Liver (tissue), 9 donors: ENCODE measurements around the gene MOCS3. TPM values are rescaled to one million over a fixed set of nuclear protein-coding genes. Genes with fewer than 3 reads are reported as not detected.

Experiments
- DNase-seq: peaks from one replicate; pipeline ENCODE4 v3.0.0-alpha.2; 2017; ENCODE audit warnings: low spot score
- H3K27ac ChIP-seq, 2 donors: one replicate each; pipeline ENCODE4 v1.7.0; 2013; ENCODE audit warnings: inconsistent platforms in 2 of 2, low read length in 2 of 2, control low read depth in 1 of 2, low read depth in 1 of 2, mild to moderate bottlenecking in 1 of 2
- H3K27me3 ChIP-seq, 4 donors: one replicate each; pipeline versions ENCODE4 v1.6.1 to v1.7.0; 2013; ENCODE audit warnings: low read length in 3 of 4, inconsistent platforms in 1 of 4, mild to moderate bottlenecking in 1 of 4, moderate library complexity in 1 of 4; ENCODE audit not compliant: control insufficient read depth in 4 of 4, insufficient read depth in 4 of 4
- H3K36me3 ChIP-seq, 4 donors: one replicate each; pipeline versions ENCODE4 v1.6.1 to v1.7.0; 2013; ENCODE audit warnings: low read length in 3 of 4, mild to moderate bottlenecking in 3 of 4, low read depth in 1 of 4, moderate library complexity in 1 of 4; ENCODE audit not compliant: control insufficient read depth in 4 of 4, insufficient read depth in 3 of 4
- H3K4me1 ChIP-seq, 4 donors: one replicate each; pipeline versions ENCODE4 v1.6.1 to v1.7.0; 2013; ENCODE audit warnings: low read length in 3 of 4, mild to moderate bottlenecking in 3 of 4, moderate library complexity in 1 of 4; ENCODE audit not compliant: control insufficient read depth in 4 of 4, insufficient read depth in 4 of 4
- H3K4me3 ChIP-seq, 3 donors: one replicate each; pipeline versions ENCODE4 v1.6.1 to v1.7.0; 2013; ENCODE audit warnings: low read length in 3 of 3, control low read depth in 1 of 3, low read depth in 1 of 3, mild to moderate bottlenecking in 1 of 3
- H3K9ac ChIP-seq, 2 donors: one replicate each; pipeline ENCODE4 v1.7.0; 2013; ENCODE audit warnings: low read length in 2 of 2, mild to moderate bottlenecking in 2 of 2, moderate library complexity in 2 of 2, control low read depth in 1 of 2, low read depth in 1 of 2
- H3K9me3 ChIP-seq, 4 donors: one replicate each; pipeline versions ENCODE4 v1.6.1 to v1.7.0; 2013; ENCODE audit warnings: low read length in 3 of 4; ENCODE audit not compliant: control insufficient read depth in 4 of 4
- ATF3 ChIP-seq: IDR thresholded peaks from 2 replicates; pipeline ENCODE4 v1.6.1; 2016; ENCODE audit warnings: antibody characterized with exemption
- CTCF ChIP-seq: fragments of 150-350 bp; IDR thresholded peaks from 2 replicates; pipeline ENCODE4 v1.5.1; 2017; ENCODE audit warnings: improper control_type of control experiment, low read depth, low read length; ENCODE audit not compliant: missing input control
- EGR1 ChIP-seq, 2 donors: IDR thresholded peaks; 2 replicates each; pipeline ENCODE4 v1.6.1; 2016 to 2018; ENCODE audit warnings: antibody characterized with exemption in 2 of 2, low read depth in 2 of 2
- FOXA1 ChIP-seq: IDR thresholded peaks from 2 replicates; pipeline ENCODE4 v1.6.1; 2016; ENCODE audit warnings: antibody characterized with exemption
- FOXA2 ChIP-seq: IDR thresholded peaks from 2 replicates; pipeline ENCODE4 v1.6.1; 2016; ENCODE audit warnings: antibody characterized with exemption
- HNF4G ChIP-seq: IDR thresholded peaks from 2 replicates; pipeline ENCODE4 v1.6.1; 2016; ENCODE audit warnings: antibody characterized with exemption
- JUND ChIP-seq, 2 donors: IDR thresholded peaks; 2 replicates each; pipeline ENCODE4 v1.6.1; 2016; ENCODE audit warnings: antibody characterized with exemption in 2 of 2
- MAX ChIP-seq: IDR thresholded peaks from 2 replicates; pipeline ENCODE4 v1.6.1; 2016; ENCODE audit warnings: antibody characterized with exemption
- NR2F2 ChIP-seq: IDR thresholded peaks from 2 replicates; pipeline ENCODE4 v1.6.1; 2016; ENCODE audit warnings: antibody characterized with exemption
- RAD21 ChIP-seq, 2 donors: IDR thresholded peaks; 2 replicates each; pipeline ENCODE4 v1.6.1; 2016; ENCODE audit warnings: antibody characterized with exemption in 2 of 2, mild to moderate bottlenecking in 2 of 2
- RXRA ChIP-seq, 2 donors: IDR thresholded peaks; 2 replicates each; pipeline ENCODE4 v1.6.1; 2017 to 2018; ENCODE audit warnings: antibody characterized with exemption in 2 of 2, mild to moderate bottlenecking in 1 of 2
- SP1 ChIP-seq: IDR thresholded peaks from 2 replicates; pipeline ENCODE4 v1.6.1; 2018; ENCODE audit warnings: antibody characterized with exemption, mild to moderate bottlenecking
- YY1 ChIP-seq: IDR thresholded peaks from 2 replicates; pipeline ENCODE4 v1.6.1; 2016; ENCODE audit warnings: antibody characterized with exemption, mild to moderate bottlenecking
- ZBTB33 ChIP-seq: IDR thresholded peaks from 2 replicates; pipeline ENCODE4 v1.6.1; 2016; ENCODE audit warnings: antibody characterized with exemption
- WGBS: extraction: QIAGEN DNeasy Blood & Tissue Kit; methylation state at CpG from one replicate; pipeline ENCODE4 v1.1.7; 2013; 5-methylcytosine and 5-hydroxymethylcytosine counted together
- polyA plus RNA-seq, 2 donors: library from polyadenylated mRNA; stranded (reverse) in 1 of 2; unstranded in 1 of 2; fragments of 200-250 nt in 1 of 2; fragments of >200 nt in 1 of 2; fragmentation: Nextera tagmentation in 1 of 2; extraction: Ambion mirVana in 1 of 2; gene quantifications; one replicate each; pipeline versions ENCODE4 v1.2.1 to v1.2.3, GENCODE V29; 2013 to 2015
- total RNA-seq, 2 donors: library from RNA; depleted of rRNA; stranded (reverse); fragments of >200 nt; gene quantifications; one replicate each; pipeline ENCODE4 v1.2.3, GENCODE V29; 2014
- TF ChIP-seq, protein P1 (sequence below): IDR thresholded peaks from 2 replicates; pipeline ENCODE4 v1.6.1; 2016; ENCODE audit warnings: antibody characterized with exemption, mild to moderate bottlenecking
- donor health status: healthy.
- donor health status: healthy.
- donor health status: healthy.
- donor health status: healthy.
- donor health status: healthy.

The MOCS3 gene
- total and polyA plus RNA-seq, 4 donors: 1.7 to 4.3 (median 3.2) TPM

DNA sequence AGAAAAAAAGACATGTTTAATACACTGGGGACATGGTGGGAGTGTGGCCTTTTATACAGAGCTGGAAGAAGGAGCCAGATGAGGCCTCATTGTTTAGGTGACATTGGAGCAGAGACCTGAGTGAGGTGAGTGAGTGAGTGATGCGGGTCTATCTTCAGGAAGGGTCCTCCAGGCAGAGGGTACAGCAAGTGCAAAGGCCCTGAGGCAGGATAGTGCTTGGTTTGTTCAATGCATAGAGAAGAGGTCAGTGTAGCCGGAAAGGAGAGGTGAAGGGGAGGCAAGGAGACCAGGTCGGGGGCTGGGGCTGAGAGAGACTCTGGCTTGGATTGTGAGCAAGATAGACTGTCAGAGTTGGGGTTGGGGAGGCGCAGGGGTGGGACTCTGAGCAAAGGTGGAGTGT is 40.7 kb downstream of the MOCS3 start:
- H3K27me3 ChIP-seq: no peaks in the 10 kb centered on the region
- H3K4me1 ChIP-seq: no peaks in the 10 kb centered on the region
- 90% methylated on average over 4 of the region's 4 CpGs for WGBS
- no peak overlapping the region for H3K9ac ChIP-seq
- no peak for DNase-seq
- TF ChIP-seq, protein P1, sequence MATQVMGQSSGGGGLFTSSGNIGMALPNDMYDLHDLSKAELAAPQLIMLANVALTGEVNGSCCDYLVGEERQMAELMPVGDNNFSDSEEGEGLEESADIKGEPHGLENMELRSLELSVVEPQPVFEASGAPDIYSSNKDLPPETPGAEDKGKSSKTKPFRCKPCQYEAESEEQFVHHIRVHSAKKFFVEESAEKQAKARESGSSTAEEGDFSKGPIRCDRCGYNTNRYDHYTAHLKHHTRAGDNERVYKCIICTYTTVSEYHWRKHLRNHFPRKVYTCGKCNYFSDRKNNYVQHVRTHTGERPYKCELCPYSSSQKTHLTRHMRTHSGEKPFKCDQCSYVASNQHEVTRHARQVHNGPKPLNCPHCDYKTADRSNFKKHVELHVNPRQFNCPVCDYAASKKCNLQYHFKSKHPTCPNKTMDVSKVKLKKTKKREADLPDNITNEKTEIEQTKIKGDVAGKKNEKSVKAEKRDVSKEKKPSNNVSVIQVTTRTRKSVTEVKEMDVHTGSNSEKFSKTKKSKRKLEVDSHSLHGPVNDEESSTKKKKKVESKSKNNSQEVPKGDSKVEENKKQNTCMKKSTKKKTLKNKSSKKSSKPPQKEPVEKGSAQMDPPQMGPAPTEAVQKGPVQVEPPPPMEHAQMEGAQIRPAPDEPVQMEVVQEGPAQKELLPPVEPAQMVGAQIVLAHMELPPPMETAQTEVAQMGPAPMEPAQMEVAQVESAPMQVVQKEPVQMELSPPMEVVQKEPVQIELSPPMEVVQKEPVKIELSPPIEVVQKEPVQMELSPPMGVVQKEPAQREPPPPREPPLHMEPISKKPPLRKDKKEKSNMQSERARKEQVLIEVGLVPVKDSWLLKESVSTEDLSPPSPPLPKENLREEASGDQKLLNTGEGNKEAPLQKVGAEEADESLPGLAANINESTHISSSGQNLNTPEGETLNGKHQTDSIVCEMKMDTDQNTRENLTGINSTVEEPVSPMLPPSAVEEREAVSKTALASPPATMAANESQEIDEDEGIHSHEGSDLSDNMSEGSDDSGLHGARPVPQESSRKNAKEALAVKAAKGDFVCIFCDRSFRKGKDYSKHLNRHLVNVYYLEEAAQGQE: no peak
- TF ChIP-seq FOXA2: no peak
- TF ChIP-seq SP1: no peak
- no peak for TF ChIP-seq YY1
- TF ChIP-seq NR2F2: no peak
- no peak for TF ChIP-seq HNF4G
- TF ChIP-seq JUND (IDR thresholded peaks at IDR 0.05): no peak
- TF ChIP-seq ZBTB33: no peak
- H3K36me3 ChIP-seq: no peaks in the 10 kb centered on the region
- no peak overlapping the region for H3K27ac ChIP-seq
- H3K9me3 ChIP-seq: no peaks in the 10 kb centered on the region
- no peak overlapping the region for H3K4me3 ChIP-seq

- no peaks in the 10 kb centered on the region for H3K27me3 ChIP-seq
- DNase-seq: no peak
- WGBS: 76% methylated on average over 20 of the region's 20 CpGs
- no peak overlapping the region for H3K27ac ChIP-seq
- H3K4me1 ChIP-seq: no peaks in the 10 kb centered on the region
- H3K9me3 ChIP-seq: no peaks in the 10 kb centered on the region
- H3K9ac ChIP-seq: no peak overlapping the region
- TF ChIP-seq FOXA1 (no peak), EGR1 (IDR thresholded peaks at IDR 0.05; ENCODE audit: low read depth in 2 of 2) (no peak), NR2F2 (no peak), ATF3 (no peak), YY1 (no peak), RAD21 (IDR thresholded peaks at IDR 0.05) (no peak), CTCF (no peak), MAX (no peak), RXRA (IDR thresholded peaks at IDR 0.05) (no peak), HNF4G (no peak), SP1 (no peak), FOXA2 (no peak), ZBTB33 (no peak)
- TF ChIP-seq, protein P1: no peak
- H3K4me3 ChIP-seq: no peak overlapping the region
- no peaks in the 10 kb centered on the region for H3K36me3 ChIP-seq
These were observed 43.0 kb downstream of the MOCS3 start for GRCh38 chr20:51001430-51002265.
